Measurements from ENCODE around the gene FBXL17. TPM values are rescaled to one million over a fixed set of nuclear protein-coding genes. Genes with fewer than 3 reads are reported as not detected.

FBXL17 gene
- total RNA-seq, 2 donors from 2014 or later: 24.8 to 58.2 TPM

GRCh38 chr5:108141676-108142075 is 240.2 kb downstream of the FBXL17 start:
- H3K4me1 ChIP-seq (ENCODE audit: control insufficient read depth in 1 of 2, low read depth in 2 of 2): peaks cover 12 to 20% of the 10 kb centered on the region in 2 donors
- no peaks in the 10 kb centered on the region for H3K36me3 ChIP-seq
- H3K27me3 ChIP-seq (replicated peaks; ENCODE audit: insufficient read depth): no peaks in the 10 kb centered on the region
- ATAC-seq (ENCODE audit: insufficient number of reproducible peaks, low FRiP score, low read depth) (no peak), DNase-seq (ENCODE audit: low spot score) (no peak)
- H3K9me3 ChIP-seq: no peaks in the 10 kb centered on the region
- H3K27ac ChIP-seq: no peak overlapping the region
- TF ChIP-seq CTCF (IDR thresholded peaks at IDR 0.05): no peak
- no peak overlapping the region for H3K4me3 ChIP-seq

GRCh38 chr5:108136493-108136892 is 245.4 kb downstream of the FBXL17 start:
- no peaks in the 10 kb centered on the region for H3K9me3 ChIP-seq
- H3K4me3 ChIP-seq: no peak overlapping the region
- H3K36me3 ChIP-seq: no peaks in the 10 kb centered on the region
- TF ChIP-seq CTCF (IDR thresholded peaks at IDR 0.05): no peak
- H3K4me1 ChIP-seq (ENCODE audit: control insufficient read depth in 1 of 2, low read depth in 2 of 2): peaks cover 8 to 20% of the 10 kb centered on the region in 2 donors
- DNase-seq (ENCODE audit: low spot score): no peak
- no peak overlapping the region for H3K27ac ChIP-seq
- no peak for ATAC-seq (ENCODE audit: insufficient number of reproducible peaks, low FRiP score, low read depth)
- no peaks in the 10 kb centered on the region for H3K27me3 ChIP-seq (replicated peaks; ENCODE audit: insufficient read depth)

- no peak for DNase-seq (ENCODE audit: low spot score)
- no peak for TF ChIP-seq CTCF (IDR thresholded peaks at IDR 0.05)
- no peak for ATAC-seq (ENCODE audit: insufficient number of reproducible peaks, low FRiP score, low read depth)
- no peaks in the 10 kb centered on the region for H3K9me3 ChIP-seq
- no peak overlapping the region for H3K4me3 ChIP-seq
- no peaks in the 10 kb centered on the region for H3K27me3 ChIP-seq (replicated peaks; ENCODE audit: insufficient read depth)
- no peaks in the 10 kb centered on the region for H3K36me3 ChIP-seq
- H3K27ac ChIP-seq: no peak overlapping the region
- H3K4me1 ChIP-seq (ENCODE audit: control insufficient read depth in 1 of 2, low read depth in 2 of 2): no peaks in the 10 kb centered on the region
These were observed 252.8 kb downstream of the FBXL17 start for GRCh38 chr5:108129129-108129528.

- Histone ChIP-seq H3K9me3 (no peaks in the 10 kb centered on the region), H3K4me3 (no peak overlapping the region), H3K36me3 (no peaks in the 10 kb centered on the region), H3K27me3 (replicated peaks; ENCODE audit: insufficient read depth) (no peaks in the 10 kb centered on the region), H3K27ac (no peak overlapping the region), H3K4me1 (ENCODE audit: control insufficient read depth in 1 of 2, low read depth in 2 of 2) (no peaks in the 10 kb centered on the region)
- ATAC-seq (ENCODE audit: insufficient number of reproducible peaks, low FRiP score, low read depth): no peak
- no peak for DNase-seq (ENCODE audit: low spot score)
- TF ChIP-seq CTCF (IDR thresholded peaks at IDR 0.05): no peak
These were observed 256.0 kb downstream of the FBXL17 start for GRCh38 chr5:108125771-108126511.

GRCh38 chr5:108124596-108124995 is 257.3 kb downstream of the FBXL17 start:
- Histone ChIP-seq H3K27ac (no peak overlapping the region), H3K9me3 (no peaks in the 10 kb centered on the region), H3K27me3 (replicated peaks; ENCODE audit: insufficient read depth) (no peaks in the 10 kb centered on the region), H3K36me3 (no peaks in the 10 kb centered on the region), H3K4me3 (no peak overlapping the region), H3K4me1 (ENCODE audit: control insufficient read depth in 1 of 2, low read depth in 2 of 2) (no peaks in the 10 kb centered on the region)
- no peak for DNase-seq (ENCODE audit: low spot score)
- no peak for TF ChIP-seq CTCF (IDR thresholded peaks at IDR 0.05)
- ATAC-seq (ENCODE audit: insufficient number of reproducible peaks, low FRiP score, low read depth): no peak
